CD1c-positive myeloid dendritic cell (primary cell): ENCODE measurements around the gene NEBL.

ENCODE experiments used
- DNase-seq: peaks from one replicate; pipeline ENCODE4 v3.0.0-alpha.2; 2016; ENCODE audit errors: extremely low spot score

Gene NEBL

GRCh38 chr10:20863008-20863407, 34.1 kb downstream of the NEBL start:
- no peak for DNase-seq

GRCh38 chr10:20858292-20859124, 38.6 kb downstream of the NEBL start:
- no peak for DNase-seq

GRCh38 chr10:20856484-20856883, 40.6 kb downstream of the NEBL start:
- DNase-seq: no peak

- peak; percentile 8 for DNase-seq
These were observed 41.6 kb downstream of the NEBL start for GRCh38 chr10:20855398-20856038.

DNA sequence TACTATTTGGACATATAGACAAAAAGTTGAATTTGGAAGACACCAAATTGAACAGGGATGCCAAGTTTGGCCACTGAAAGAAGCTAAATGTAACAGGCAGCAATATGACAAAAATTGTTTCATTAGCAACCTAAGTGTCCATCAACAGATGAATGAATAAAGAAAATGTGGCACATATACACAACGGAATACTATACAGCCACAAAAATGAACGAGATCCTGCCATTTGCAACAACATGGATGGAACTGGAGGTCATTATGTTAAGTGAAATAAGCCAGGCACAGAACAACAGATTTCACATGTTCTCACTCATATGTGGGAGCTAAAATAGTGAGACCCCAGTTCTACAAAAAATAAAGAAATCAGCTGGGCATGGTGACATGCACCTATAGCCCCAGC, 43.8 kb downstream of the NEBL start:
- no peak for DNase-seq

GRCh38 chr10:20852303-20852702, 44.8 kb downstream of the NEBL start:
- DNase-seq: no peak

DNA sequence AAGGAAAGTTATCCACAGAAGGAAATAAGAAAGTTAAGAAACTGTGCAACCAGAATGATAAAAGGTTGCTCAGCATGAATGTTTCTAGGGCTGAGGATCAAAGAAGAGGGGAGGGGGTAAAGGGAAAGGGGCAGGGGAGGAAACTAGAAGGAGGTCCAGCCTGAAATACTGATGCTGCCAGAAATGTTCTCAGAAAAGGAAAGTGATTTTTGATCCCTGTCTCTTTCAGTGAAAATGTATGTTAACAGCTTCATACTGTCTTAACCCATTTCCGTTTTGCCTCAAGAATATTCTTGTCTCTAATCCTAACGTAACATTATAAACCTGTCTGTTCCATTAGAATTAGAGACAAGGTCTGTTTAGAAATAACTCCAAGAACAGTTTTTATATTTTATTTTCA, 49.6 kb downstream of the NEBL start:
- no peak for DNase-seq

DNA sequence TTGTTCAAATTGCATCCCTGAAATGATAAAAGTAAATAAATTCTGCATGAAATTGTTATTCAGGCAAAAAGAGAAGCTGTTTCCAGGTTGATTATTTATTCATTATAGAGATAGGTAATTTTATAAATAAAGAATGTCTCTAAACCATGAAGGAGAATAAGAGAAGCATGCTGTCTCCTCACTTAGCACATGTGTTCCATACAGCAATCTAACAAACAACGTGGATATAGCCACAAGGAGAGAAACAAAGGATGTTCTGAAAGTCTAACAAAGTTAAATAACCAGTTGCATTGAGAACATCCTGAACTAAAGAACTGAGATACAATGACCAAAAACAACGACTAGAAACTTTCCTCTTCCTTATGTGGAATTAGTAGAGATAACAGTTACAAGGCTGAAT, 50.8 kb downstream of the NEBL start:
- no peak for DNase-seq

DNA sequence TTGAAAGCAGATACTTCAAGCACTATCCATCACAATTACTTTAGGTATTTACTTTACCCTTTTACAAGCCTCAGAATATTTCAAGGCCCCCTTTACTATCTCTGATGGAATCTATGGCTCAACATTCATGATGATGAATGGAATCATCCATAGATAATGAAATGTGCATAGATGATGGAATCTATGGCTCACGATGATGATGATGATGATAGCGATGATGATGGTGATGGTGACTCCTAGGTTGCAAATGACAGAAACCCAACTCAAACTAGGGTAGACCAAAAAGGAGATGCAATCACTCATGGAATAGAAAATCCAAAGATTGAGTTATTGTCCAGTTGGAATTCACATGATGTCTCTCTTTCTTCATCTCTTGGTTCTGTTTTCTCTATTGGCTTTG, 55.7 kb downstream of the NEBL start:
- DNase-seq: no peak

- DNase-seq: no peak
These were observed 57.2 kb downstream of the NEBL start for GRCh38 chr10:20839910-20840309.

DNA sequence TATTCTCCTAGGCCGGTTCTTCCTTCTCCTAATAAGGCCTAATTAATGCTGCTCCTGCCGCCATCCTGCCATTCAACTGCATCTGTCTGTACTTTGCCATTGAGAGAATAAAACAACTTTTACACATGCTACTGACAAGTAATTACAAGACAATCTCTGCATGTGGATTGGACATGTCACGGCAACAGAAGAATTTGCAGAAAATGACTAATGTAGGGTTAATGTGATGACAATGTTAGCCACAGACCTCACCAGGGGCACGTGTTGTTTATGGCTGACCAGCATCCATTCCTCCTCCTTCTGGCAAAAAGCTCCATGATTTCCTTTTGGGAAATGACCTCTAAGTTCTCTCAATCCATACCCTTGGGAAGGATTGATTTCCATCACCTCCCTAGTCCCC, 58.0 kb downstream of the NEBL start:
- no peak for DNase-seq

DNA sequence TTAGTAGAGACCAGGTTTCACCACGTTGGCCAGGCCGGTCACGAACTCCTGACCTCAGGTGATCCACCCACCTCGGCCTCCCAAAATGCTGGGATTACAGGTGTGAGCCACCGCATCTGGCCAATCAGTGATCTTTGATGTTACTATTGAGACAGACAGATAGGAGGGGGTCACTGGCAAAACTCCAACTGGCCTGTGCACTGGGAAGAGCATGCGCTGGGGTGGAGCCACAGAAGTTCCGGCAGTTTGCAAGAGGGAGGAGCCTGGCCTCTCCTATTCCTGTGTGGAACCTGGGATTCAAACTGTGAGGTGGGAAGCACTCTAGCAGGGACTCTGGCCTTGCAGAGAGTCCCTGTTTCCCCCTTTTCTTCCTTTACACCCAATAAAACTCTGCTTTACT, 60.7 kb downstream of the NEBL start:
- no peak for DNase-seq

- DNase-seq: no peak
These were observed 61.8 kb downstream of the NEBL start for GRCh38 chr10:20835335-20835734.

DNA sequence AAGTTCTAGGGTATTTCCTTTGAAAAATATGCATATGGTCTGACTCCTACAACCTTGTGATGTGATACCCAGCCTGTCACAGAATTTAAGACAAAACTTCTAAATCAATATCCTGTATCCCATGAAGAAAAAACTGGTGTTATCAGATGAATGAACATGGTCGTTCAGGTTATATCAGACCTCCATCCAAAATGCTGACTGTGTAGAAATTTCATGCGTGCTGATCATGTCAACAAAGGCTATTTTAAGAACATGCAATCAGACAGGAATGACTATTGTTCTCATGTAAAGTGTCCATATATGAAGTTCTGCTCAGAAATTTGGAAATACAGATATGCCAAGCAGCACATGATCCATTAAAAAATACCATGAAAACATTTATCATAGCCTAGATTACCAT, 62.3 kb downstream of the NEBL start:
- DNase-seq: no peak

GRCh38 chr10:20822825-20823224, 74.3 kb downstream of the NEBL start:
- no peak for DNase-seq

DNA sequence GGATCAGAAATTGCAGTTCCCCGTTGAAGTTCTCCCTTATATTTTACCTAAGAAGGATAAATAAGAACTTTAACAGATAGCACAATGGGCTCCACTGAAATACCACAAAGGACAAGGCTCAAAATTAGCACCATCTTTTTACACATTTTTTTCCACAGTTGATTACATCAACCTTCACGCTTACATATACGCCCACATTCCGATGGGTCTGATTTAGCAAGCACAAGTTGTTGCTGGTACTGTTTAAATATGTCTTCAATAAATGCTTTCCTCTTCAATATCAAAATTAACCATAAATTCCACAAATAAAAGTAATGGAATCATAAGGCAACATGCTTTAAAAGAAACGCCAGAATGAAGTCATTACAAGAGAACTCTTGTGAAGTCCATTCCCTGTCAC, 79.5 kb downstream of the NEBL start:
- DNase-seq: no peak

GRCh38 chr10:20817116-20817515, 80.0 kb downstream of the NEBL start:
- no peak for DNase-seq

DNA sequence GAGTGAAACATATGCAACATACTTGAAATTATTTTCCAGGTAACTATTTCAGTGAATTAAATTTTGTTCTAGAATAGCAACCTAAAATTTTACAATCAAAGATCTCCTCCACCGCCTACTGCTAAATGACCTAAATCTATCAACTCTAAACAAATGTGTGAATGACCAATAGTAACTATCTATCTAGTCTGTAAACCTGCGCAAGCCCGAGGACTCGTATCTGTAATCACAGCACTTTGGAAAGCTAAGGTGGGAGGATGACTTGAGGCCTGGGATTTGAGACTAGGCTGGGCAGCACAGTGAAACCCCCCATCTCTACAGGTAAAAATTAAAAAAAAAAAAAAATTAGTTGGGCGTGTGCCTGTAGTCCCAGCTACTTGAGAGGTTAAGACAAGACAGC, 83.0 kb downstream of the NEBL start:
- DNase-seq: no peak

DNA sequence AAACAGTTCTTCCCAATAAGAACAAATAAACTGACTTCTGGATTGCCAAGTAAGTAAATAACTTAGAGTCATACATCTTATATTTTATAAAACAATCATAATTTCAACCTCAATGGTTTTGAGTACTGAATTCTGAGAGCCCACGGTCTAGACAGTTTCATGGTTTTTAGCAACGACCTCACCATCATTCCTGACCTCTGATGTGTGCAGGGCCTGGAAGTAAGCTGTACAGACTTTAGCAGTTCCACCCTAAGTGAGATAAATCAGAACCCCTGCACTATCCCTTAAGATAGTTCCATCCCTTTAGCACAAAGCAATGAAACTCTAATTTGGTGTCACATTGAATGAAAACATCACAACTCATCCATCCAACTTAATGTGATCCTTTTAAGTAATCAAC, 86.0 kb downstream of the NEBL start:
- no peak for DNase-seq

DNA sequence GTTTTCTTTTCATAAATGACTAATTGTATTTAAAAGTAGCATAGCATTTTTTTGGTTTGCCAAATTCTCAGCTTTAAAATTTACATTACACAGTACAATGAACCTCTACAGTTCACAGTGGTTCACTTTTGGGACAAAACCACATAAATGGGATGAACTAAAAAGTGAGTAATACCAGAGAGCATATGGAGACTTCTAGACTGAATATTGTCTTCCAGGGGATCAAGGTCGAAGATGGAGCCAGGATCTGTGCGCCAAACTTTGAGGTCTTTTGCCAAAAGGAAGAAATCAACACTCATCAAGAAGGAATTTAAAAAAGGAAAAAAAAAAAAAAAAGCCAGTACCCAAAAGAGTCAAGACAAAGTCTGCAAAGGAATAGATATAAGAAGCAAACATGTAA, 87.5 kb downstream of the NEBL start:
- no peak for DNase-seq

DNA sequence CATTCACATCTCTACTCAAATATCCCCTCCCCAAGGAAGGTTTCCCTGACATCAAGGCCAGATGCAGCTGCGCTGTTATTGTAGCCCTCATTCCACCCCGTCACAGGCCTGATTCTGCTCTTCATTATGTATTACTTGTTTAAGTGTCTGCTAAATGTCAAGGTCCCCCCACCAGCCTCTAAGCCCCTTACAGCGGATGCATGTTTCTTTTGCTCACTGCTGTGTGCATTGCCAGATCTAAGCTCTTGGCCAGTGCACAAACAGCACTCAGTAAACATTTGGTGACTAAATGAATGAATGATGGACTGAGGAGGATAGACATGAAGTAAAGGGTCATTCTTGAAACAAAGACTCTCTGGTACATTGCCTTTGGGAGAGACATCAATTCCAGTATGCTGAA, 90.6 kb downstream of the NEBL start:
- DNase-seq: no peak

DNA sequence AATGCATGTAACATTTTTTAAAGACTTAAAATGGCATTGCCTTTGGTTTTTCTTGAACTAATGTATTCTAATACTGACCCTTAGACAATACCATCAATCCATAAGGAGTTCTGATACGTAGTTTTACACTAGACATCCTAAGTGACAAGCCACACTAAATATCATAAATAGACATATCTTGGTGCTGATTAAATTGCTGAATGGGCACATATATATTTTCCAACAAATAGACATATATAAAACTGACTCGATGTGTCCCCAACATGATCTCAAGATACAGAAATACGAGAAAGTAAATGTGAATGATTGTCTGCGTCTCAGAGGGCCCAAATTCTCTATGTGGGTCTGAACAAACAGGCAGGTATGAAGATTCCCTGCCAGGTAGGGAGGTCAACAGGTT, 99.8 kb downstream of the NEBL start:
- no peak for DNase-seq

- no peak for DNase-seq
These were observed 101.7 kb downstream of the NEBL start for GRCh38 chr10:20795391-20795790.

DNA sequence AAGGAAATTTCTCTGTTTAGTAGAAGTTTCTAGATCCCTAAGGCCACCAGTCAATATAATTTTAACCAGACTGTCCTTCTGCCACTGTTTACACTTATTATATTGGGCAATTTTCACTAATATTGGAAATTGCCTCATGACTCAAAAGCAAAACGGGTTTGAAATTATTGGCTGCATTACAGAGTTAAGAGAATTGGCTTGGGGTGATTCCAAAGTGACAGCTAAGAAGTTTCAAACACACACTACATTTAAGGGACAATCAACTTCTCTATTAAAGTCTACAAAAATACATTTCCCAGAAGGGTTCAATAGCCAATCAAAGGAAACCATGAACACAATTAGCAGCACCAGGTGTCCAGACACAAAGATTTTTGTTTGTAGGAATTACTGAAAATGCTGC, 111.9 kb downstream of the NEBL start:
- DNase-seq: no peak
